HepG2 (cell line): ENCODE results near the gene PACRGL. TPM values are rescaled to one million over a fixed set of nuclear protein-coding genes. Genes with fewer than 3 reads are reported as not detected.

Experiments
- CHCHD3 ChIP-seq: sonication (generic); formaldehyde crosslinking; IDR thresholded peaks from 2 replicates; pipeline ENCODE4 v1.8.0; 2022; ENCODE audit warnings: mild to moderate bottlenecking, missing genetic modification reagents, moderate library complexity
- HNF1B ChIP-seq: sonication (generic); formaldehyde crosslinking; IDR thresholded peaks from 2 replicates; pipeline ENCODE4 v1.5.1; 2020; ENCODE audit warnings: mild to moderate bottlenecking, moderate library complexity, missing genetic modification reagents
- ZNF281 ChIP-seq: sonication (generic); formaldehyde crosslinking; IDR thresholded peaks from 2 replicates; pipeline ENCODE4 v1.4.0; 2020; ENCODE audit warnings: missing genetic modification reagents, borderline replicate concordance
- ZNF570 ChIP-seq: sonication (generic); formaldehyde crosslinking; IDR thresholded peaks from 2 replicates; pipeline ENCODE4 v1.4.0; 2020; ENCODE audit warnings: mild to moderate bottlenecking, missing genetic modification reagents, borderline replicate concordance
- ZNF710 ChIP-seq: sonication (generic); formaldehyde crosslinking; IDR thresholded peaks from 2 replicates; pipeline ENCODE4 v1.5.0; 2020; ENCODE audit warnings: mild to moderate bottlenecking, missing genetic modification reagents, borderline replicate concordance
- ZUFSP ChIP-seq: sonication (generic); formaldehyde crosslinking; IDR thresholded peaks from 2 replicates; pipeline ENCODE4 v1.9.0; 2021; ENCODE audit warnings: missing genetic modification reagents, mild to moderate bottlenecking, borderline replicate concordance
- polyA plus RNA-seq, 8 experiments: library from polyadenylated mRNA; depleted of rRNA in 3 of 8; stranded (reverse) in 7 of 8; unstranded in 1 of 8; fragments of >200 nt; fragmentation: Illumina TruSeq in 4 of 8; extraction: Trizol in 4 of 8; gene quantifications; 2 replicates each; pipeline versions ENCODE4 v1.2.1 to v1.2.3, GENCODE V29; 2011 to 2016; ENCODE audit warnings: low read depth in 4 of 8, missing spikeins in 1 of 8, mixed read lengths in 1 of 8; ENCODE audit not compliant: insufficient read depth in 1 of 8
- total RNA-seq, 5 experiments: library from RNA; depleted of rRNA; stranded (reverse); fragments of >200 nt; fragmentation: Illumina TruSeq; extraction: Trizol; gene quantifications; 2 replicates each; pipeline ENCODE4 v1.2.3, GENCODE V29; 2016; ENCODE audit warnings: low read depth in 1 of 5
- TF ChIP-seq, protein P1 (sequence below): IDR thresholded peaks from 2 replicates; pipeline ENCODE4 v1.4.0; 2020; ENCODE audit warnings: mild to moderate bottlenecking, missing genetic modification reagents
- TF ChIP-seq, protein P2 (sequence below): fragments of 450-650 bp; IDR thresholded peaks from 2 replicates; pipeline ENCODE4 v1.6.1; 2017; ENCODE audit warnings: mild to moderate bottlenecking
- TF ChIP-seq, protein P3 (sequence below): IDR thresholded peaks from 2 replicates; pipeline ENCODE4 v1.6.1; 2018; ENCODE audit warnings: missing genetic modification reagents, mild to moderate bottlenecking, missing compliant biosample characterization

PACRGL gene
- total and polyA plus RNA-seq, 2 of the 13 experiments (the other 11 are each of a cell fraction or from before 2014, with no cell fraction given): 5.8 to 15.1 TPM

GRCh38 chr4:20700007-20700761 lies at the start of gene PACRGL (continued):
- TF ChIP-seq, protein P1, sequence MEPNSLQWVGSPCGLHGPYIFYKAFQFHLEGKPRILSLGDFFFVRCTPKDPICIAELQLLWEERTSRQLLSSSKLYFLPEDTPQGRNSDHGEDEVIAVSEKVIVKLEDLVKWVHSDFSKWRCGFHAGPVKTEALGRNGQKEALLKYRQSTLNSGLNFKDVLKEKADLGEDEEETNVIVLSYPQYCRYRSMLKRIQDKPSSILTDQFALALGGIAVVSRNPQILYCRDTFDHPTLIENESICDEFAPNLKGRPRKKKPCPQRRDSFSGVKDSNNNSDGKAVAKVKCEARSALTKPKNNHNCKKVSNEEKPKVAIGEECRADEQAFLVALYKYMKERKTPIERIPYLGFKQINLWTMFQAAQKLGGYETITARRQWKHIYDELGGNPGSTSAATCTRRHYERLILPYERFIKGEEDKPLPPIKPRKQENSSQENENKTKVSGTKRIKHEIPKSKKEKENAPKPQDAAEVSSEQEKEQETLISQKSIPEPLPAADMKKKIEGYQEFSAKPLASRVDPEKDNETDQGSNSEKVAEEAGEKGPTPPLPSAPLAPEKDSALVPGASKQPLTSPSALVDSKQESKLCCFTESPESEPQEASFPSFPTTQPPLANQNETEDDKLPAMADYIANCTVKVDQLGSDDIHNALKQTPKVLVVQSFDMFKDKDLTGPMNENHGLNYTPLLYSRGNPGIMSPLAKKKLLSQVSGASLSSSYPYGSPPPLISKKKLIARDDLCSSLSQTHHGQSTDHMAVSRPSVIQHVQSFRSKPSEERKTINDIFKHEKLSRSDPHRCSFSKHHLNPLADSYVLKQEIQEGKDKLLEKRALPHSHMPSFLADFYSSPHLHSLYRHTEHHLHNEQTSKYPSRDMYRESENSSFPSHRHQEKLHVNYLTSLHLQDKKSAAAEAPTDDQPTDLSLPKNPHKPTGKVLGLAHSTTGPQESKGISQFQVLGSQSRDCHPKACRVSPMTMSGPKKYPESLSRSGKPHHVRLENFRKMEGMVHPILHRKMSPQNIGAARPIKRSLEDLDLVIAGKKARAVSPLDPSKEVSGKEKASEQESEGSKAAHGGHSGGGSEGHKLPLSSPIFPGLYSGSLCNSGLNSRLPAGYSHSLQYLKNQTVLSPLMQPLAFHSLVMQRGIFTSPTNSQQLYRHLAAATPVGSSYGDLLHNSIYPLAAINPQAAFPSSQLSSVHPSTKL: peak; percentile 58; the same call in 1 of the 2 replicates
- TF ChIP-seq ZNF710 (CRISPR knock-in tag) (peak; percentile 57; the same call in 1 of the 2 replicates), ZUFSP (CRISPR knock-in tag) (no peak), HNF1B (0 out of 2 replicates have a peak, but pooled peaks have one; percentile 18), CHCHD3 (CRISPR knock-in tag) (no peak), ZNF281 (CRISPR knock-in tag) (no peak), ZNF570 (CRISPR knock-in tag) (no peak)
- TF ChIP-seq, protein P2, sequence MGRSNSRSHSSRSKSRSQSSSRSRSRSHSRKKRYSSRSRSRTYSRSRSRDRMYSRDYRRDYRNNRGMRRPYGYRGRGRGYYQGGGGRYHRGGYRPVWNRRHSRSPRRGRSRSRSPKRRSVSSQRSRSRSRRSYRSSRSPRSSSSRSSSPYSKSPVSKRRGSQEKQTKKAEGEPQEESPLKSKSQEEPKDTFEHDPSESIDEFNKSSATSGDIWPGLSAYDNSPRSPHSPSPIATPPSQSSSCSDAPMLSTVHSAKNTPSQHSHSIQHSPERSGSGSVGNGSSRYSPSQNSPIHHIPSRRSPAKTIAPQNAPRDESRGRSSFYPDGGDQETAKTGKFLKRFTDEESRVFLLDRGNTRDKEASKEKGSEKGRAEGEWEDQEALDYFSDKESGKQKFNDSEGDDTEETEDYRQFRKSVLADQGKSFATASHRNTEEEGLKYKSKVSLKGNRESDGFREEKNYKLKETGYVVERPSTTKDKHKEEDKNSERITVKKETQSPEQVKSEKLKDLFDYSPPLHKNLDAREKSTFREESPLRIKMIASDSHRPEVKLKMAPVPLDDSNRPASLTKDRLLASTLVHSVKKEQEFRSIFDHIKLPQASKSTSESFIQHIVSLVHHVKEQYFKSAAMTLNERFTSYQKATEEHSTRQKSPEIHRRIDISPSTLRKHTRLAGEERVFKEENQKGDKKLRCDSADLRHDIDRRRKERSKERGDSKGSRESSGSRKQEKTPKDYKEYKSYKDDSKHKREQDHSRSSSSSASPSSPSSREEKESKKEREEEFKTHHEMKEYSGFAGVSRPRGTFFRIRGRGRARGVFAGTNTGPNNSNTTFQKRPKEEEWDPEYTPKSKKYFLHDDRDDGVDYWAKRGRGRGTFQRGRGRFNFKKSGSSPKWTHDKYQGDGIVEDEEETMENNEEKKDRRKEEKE: no peak
- TF ChIP-seq, protein P3, sequence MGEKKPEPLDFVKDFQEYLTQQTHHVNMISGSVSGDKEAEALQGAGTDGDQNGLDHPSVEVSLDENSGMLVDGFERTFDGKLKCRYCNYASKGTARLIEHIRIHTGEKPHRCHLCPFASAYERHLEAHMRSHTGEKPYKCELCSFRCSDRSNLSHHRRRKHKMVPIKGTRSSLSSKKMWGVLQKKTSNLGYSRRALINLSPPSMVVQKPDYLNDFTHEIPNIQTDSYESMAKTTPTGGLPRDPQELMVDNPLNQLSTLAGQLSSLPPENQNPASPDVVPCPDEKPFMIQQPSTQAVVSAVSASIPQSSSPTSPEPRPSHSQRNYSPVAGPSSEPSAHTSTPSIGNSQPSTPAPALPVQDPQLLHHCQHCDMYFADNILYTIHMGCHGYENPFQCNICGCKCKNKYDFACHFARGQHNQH (CRISPR knock-in tag): peak; percentile 62
